Heart right ventricle (tissue), 16 donors: ENCODE results near the gene MMP28. TPM values are rescaled to one million over a fixed set of nuclear protein-coding genes. Genes with fewer than 3 reads are reported as not detected.

Experiments
- ATAC-seq, 8 donors: fragments of 200-7000 bp; cut with Tn5 transposase; one replicate each; pipeline ENCODE4 v1.9.1; 2020; ENCODE audit warnings: mild to moderate bottlenecking in 8 of 8, moderate library complexity in 8 of 8, moderate number of reproducible peaks in 1 of 8
- DNase-seq, 2 donors: peaks; one replicate each; pipeline ENCODE4 v3.0.0-alpha.2; 2020
- H3K27ac ChIP-seq, 10 donors: fragments of 200-600 bp; sonication (generic) in 2 of 10; one replicate each; pipeline versions ENCODE4 v1.5.0 to v1.8.0; 2020 to 2022; ENCODE audit warnings: mild to moderate bottlenecking in 3 of 10
- H3K27me3 ChIP-seq, 7 donors: fragments of 200-600 bp; one replicate each; pipeline ENCODE4 v1.8.0; 2021 to 2022; ENCODE audit warnings: mild to moderate bottlenecking in 2 of 7
- H3K36me3 ChIP-seq, 9 donors: fragments of 200-600 bp; sonication (generic) in 1 of 9; one replicate each; pipeline versions ENCODE4 v1.5.0 to v1.8.0; 2020 to 2022; ENCODE audit warnings: mild to moderate bottlenecking in 2 of 9
- H3K4me1 ChIP-seq, 9 donors: fragments of 200-600 bp; sonication (generic) in 1 of 9; one replicate each; pipeline versions ENCODE4 v1.5.0 to v1.8.0; 2020 to 2022; ENCODE audit warnings: mild to moderate bottlenecking in 4 of 9
- H3K4me3 ChIP-seq, 10 donors: fragments of 200-600 bp; sonication (generic) in 2 of 10; one replicate each; pipeline versions ENCODE4 v1.5.0 to v1.8.0; 2020 to 2022; ENCODE audit warnings: mild to moderate bottlenecking in 7 of 10, moderate library complexity in 2 of 10
- H3K9me3 ChIP-seq, 11 donors: fragments of 200-600 bp in 10 of 11; sonication (generic) in 2 of 11; one replicate each; pipeline versions ENCODE4 v1.5.0 to v1.8.0; 2013 to 2022; ENCODE audit warnings: mild to moderate bottlenecking in 2 of 11, control low read depth in 1 of 11, moderate library complexity in 1 of 11
- WGBS, 2 donors: extraction: QIAGEN DNeasy Blood & Tissue Kit; methylation state at CpG; one replicate each; pipeline ENCODE4 v1.1.7; 2013; ENCODE audit warnings: inconsistent platforms in 1 of 2; 5-methylcytosine and 5-hydroxymethylcytosine counted together
- intact Hi-C, 10 donors: fragments of 100-400 bp; cut with DNase I; formaldehyde crosslinking; loops; one replicate each; pipeline versions ENCODE4 v1.11.1 to v1.14.2; 2022
- polyA plus RNA-seq, 2 donors: library from polyadenylated mRNA; stranded (reverse); fragments of 200-250 nt; gene quantifications; one replicate each; pipeline ENCODE4 v1.2.3, GENCODE V29; 2013
- total RNA-seq, 10 donors: library from RNA; stranded (reverse); fragmentation: NEBNext Ultra II Directional in 3 of 10; extraction: Animal tissue kit (Norgen Biotek cat#: 25700) in 3 of 10; gene quantifications; one replicate each; pipeline versions ENCODE4 v1.2.1 to v1.2.4, GENCODE V29; 2021 to 2023
- TF ChIP-seq, protein P1 (sequence below), 9 donors: fragments of 200-600 bp; sonication (generic) in 2 of 9; IDR thresholded peaks; one replicate each; pipeline versions ENCODE4 v1.5.0 to v1.8.0; 2021 to 2022; ENCODE audit warnings: antibody characterized with exemption in 9 of 9, mild to moderate bottlenecking in 5 of 9, moderate library complexity in 1 of 9
- donor health status: Arrhythmogenic right ventricular cardiomyopathy.
- donor health status: ischemic (EF 13 %, LVEDD 7.1; RV severe dilation, severe dysfunction).
- donor health status: healthy with polysubstance abuse.
- donor health status: DM: no; HTN: yes; CAD: no.
- donor health status: DM: no; HTN: no; CAD: no.
- donor health status: ischemic (EF 25% LVEDD 6.9; RV normal size, moderate dysfunction).
- donor health status: ischemic (EF 25% LVEDD 5.7; RV mildly dilated, moderate dysfunction).
- donor health status: healthy.
- donor health status: DM: yes; HTN: yes; CAD: no.
- donor health status: Ischemic cardiomyopathy.
- donor health status: ischemic (EF 35%, LVEDD 5.7; RV mildly dilated, moderate dysfunction).
- donor health status: nonischemic (EF 11% LVEDD 7.7; RV severe dilation, severe dysfunction).
- donor health status: DM: yes; HTN: yes; CAD: no.
- donor health status: PGD.
- donor health status: ischemic (EF 29% LVEDD 5.4; RV normal size, mild dysfunction).
- donor health status: nonischemic (EF 23%, LVEDD 6.1; RV moderate dilation, normal function).

Gene MMP28
- total and polyA plus RNA-seq, 12 donors: 1.4 to 7.4 (median 2.3) TPM

- no peaks in the 10 kb centered on the region for H3K27me3 ChIP-seq
- WGBS, 2 donors: 68 to 72% methylated on average over 1 of the region's 1 CpG
- intact Hi-C loops: no loop called here
- TF ChIP-seq, protein P1, sequence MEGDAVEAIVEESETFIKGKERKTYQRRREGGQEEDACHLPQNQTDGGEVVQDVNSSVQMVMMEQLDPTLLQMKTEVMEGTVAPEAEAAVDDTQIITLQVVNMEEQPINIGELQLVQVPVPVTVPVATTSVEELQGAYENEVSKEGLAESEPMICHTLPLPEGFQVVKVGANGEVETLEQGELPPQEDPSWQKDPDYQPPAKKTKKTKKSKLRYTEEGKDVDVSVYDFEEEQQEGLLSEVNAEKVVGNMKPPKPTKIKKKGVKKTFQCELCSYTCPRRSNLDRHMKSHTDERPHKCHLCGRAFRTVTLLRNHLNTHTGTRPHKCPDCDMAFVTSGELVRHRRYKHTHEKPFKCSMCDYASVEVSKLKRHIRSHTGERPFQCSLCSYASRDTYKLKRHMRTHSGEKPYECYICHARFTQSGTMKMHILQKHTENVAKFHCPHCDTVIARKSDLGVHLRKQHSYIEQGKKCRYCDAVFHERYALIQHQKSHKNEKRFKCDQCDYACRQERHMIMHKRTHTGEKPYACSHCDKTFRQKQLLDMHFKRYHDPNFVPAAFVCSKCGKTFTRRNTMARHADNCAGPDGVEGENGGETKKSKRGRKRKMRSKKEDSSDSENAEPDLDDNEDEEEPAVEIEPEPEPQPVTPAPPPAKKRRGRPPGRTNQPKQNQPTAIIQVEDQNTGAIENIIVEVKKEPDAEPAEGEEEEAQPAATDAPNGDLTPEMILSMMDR (IDR thresholded peaks at IDR 0.05): no peak
- H3K36me3 ChIP-seq: peaks cover 0 to 87% (median 42%) of the 10 kb centered on the region in 9 donors
- H3K4me1 ChIP-seq: peaks cover 0 to 34% (median 19%) of the 10 kb centered on the region in 9 donors
- no peaks in the 10 kb centered on the region for H3K9me3 ChIP-seq
- ATAC-seq (no peak), DNase-seq (no peak)
- no peak overlapping the region for H3K27ac ChIP-seq
- no peak overlapping the region for H3K4me3 ChIP-seq
Measured at GRCh38 chr17:35819455-35819854, 24.0 kb upstream of the MMP28 start.

GRCh38 chr17:35817196-35817595 lies 21.8 kb upstream of the MMP28 start:
- Histone ChIP-seq H3K27ac (no peak overlapping the region), H3K9me3 (no peaks in the 10 kb centered on the region), H3K36me3 (peaks cover 0 to 64% (median 25%) of the 10 kb centered on the region in 9 donors), H3K4me3 (no peak overlapping the region), H3K4me1 (peaks cover 0 to 55% (median 24%) of the 10 kb centered on the region in 9 donors), H3K27me3 (no peaks in the 10 kb centered on the region)
- peak in 1 of 8 donors; percentile 13 for ATAC-seq
- no peak for DNase-seq
- intact Hi-C loops: no loop called here
- whole genome bisulfite sequencing, 2 donors: 89 to 93% methylated on average over 1 of the region's 1 CpG
- TF ChIP-seq, protein P1 (IDR thresholded peaks at IDR 0.05): no peak

DNA sequence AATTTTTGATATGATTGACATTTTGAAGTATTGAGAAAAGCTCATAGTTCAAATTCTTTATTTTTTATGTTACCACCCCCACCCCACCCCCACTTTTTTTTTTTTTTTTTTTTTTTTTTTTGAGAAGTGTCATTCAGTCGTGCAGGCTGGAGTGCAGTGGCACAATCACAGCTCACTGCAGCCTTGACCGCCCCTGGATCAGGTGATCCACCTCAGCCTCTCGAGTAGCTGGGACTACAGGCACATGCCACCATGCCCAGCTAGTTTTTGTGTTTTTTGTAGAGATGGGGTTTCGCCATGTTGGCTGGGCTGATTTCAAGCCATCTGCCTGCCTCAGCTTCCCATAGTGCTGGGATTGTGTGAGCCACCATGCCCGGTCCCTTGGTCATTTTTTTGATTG lies 21.3 kb upstream of the MMP28 start:
- no peak overlapping the region for H3K27ac ChIP-seq

DNA sequence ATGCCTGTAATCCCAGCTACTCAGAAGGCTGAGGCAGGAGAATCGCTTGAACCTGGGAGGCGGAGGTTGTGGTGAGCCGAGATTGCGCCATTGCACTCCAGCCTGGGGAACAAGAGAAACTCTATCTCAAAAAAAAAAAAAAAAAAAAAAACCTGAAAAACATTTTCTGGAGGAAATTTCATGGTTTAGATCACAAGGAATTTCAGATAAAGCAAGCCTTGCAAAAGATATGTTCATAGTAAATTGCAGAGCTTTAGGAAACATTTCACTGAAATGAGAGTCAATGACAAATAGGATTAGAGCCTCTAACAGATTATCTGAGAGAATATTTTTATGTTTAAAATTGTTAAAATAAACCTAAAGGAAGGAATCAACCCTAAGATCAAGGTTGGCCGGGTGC lies 17.0 kb upstream of the MMP28 start:
- no peak overlapping the region for H3K27ac ChIP-seq
- DNase-seq: no peak
- peaks cover 0 to 80% (median 54%) of the 10 kb centered on the region in 9 donors for H3K4me1 ChIP-seq
- H3K4me3 ChIP-seq: no peak overlapping the region
- no peak for ATAC-seq
- H3K36me3 ChIP-seq: peaks cover 0 to 17% (median 0%) of the 10 kb centered on the region in 9 donors
- H3K27me3 ChIP-seq: no peaks in the 10 kb centered on the region
- intact Hi-C loops: no loop called here
- 88 to 89% methylated on average over 5 of the region's 5 CpGs for WGBS, 2 donors
- no peaks in the 10 kb centered on the region for H3K9me3 ChIP-seq
- TF ChIP-seq, protein P1 (IDR thresholded peaks at IDR 0.05): no peak

More for the DNA sequence above, 21.3 kb upstream of the MMP28 start:
- Histone ChIP-seq H3K4me3 (no peak overlapping the region), H3K27me3 (no peaks in the 10 kb centered on the region), H3K9me3 (no peaks in the 10 kb centered on the region), H3K4me1 (peaks cover 0 to 60% (median 28%) of the 10 kb centered on the region in 9 donors), H3K36me3 (peaks cover 0 to 59% (median 23%) of the 10 kb centered on the region in 9 donors)
- no peak for DNase-seq
- peak in 1 of 8 donors; percentile 41 for ATAC-seq
- intact Hi-C loops: no loop called here
- TF ChIP-seq, protein P1 (IDR thresholded peaks at IDR 0.05): no peak
- 77 to 81% methylated on average over 5 of the region's 5 CpGs for WGBS, 2 donors
